Left lung (tissue), 10 donors: Measurements from ENCODE around the gene ELAVL1. TPM values are rescaled to one million over a fixed set of nuclear protein-coding genes. Genes with fewer than 3 reads are reported as not detected.

Source experiments
- ATAC-seq: fragments of 200-7000 bp; cut with Tn5 transposase; one replicate; pipeline ENCODE4 v1.9.1; 2020; ENCODE audit warnings: moderate library complexity
- DNase-seq, 4 donors: peaks; one replicate each; pipeline ENCODE4 v3.0.0-alpha.2; 2013 to 2020
- H3K27ac ChIP-seq, 2 donors: fragments of 200-600 bp; sonication (generic) in 1 of 2; one replicate each; pipeline versions ENCODE4 v1.5.0 to v1.8.0; 2020 to 2021
- H3K27me3 ChIP-seq, 2 donors: fragments of 200-600 bp; sonication (generic) in 1 of 2; one replicate each; pipeline versions ENCODE4 v1.5.0 to v1.8.0; 2020 to 2021
- H3K36me3 ChIP-seq, 2 donors: fragments of 200-600 bp; sonication (generic) in 1 of 2; one replicate each; pipeline versions ENCODE4 v1.5.0 to v1.8.0; 2020 to 2021
- H3K4me1 ChIP-seq, 2 donors: fragments of 200-600 bp; one replicate each; pipeline ENCODE4 v1.8.0; 2021
- H3K4me3 ChIP-seq, 2 donors: fragments of 200-600 bp; sonication (generic) in 1 of 2; one replicate each; pipeline versions ENCODE4 v1.5.0 to v1.8.0; 2020 to 2021; ENCODE audit warnings: mild to moderate bottlenecking in 1 of 2
- H3K9me3 ChIP-seq, 2 donors: fragments of 200-600 bp; sonication (generic) in 1 of 2; one replicate each; pipeline versions ENCODE4 v1.5.0 to v1.8.0; 2020 to 2021
- intact Hi-C, 2 donors: fragments of 100-400 bp; cut with DNase I; formaldehyde crosslinking; loops; one replicate each; pipeline versions ENCODE4 v1.11.2 to v1.14.2; 2022
- polyA plus RNA-seq, 6 donors: library from polyadenylated mRNA; unstranded; fragments of 120-200 nt; gene quantifications; one replicate each; pipeline ENCODE4 v1.2.1, GENCODE V29; 2013; ENCODE audit not compliant: insufficient read length in 6 of 6
- total RNA-seq, 2 donors: library from RNA; stranded (reverse); fragmentation: NEBNext Ultra II Directional; extraction: Animal tissue kit (Norgen Biotek cat#: 25700); gene quantifications; one replicate each; pipeline ENCODE4 v1.2.1, GENCODE V29; 2021
- TF ChIP-seq, protein P1 (sequence below), 2 donors: fragments of 200-600 bp; sonication (generic) in 1 of 2; IDR thresholded peaks; one replicate each; pipeline versions ENCODE4 v1.5.0 to v1.8.0; 2021; ENCODE audit warnings: antibody characterized with exemption in 2 of 2
- donor health status: DM: no; HTN: yes; CAD: no.
- donor health status: DM: no; HTN: no; CAD: no.

Gene ELAVL1
- total and polyA plus RNA-seq, 8 donors: 64.3 to 76.0 (median 71.2) TPM

DNA sequence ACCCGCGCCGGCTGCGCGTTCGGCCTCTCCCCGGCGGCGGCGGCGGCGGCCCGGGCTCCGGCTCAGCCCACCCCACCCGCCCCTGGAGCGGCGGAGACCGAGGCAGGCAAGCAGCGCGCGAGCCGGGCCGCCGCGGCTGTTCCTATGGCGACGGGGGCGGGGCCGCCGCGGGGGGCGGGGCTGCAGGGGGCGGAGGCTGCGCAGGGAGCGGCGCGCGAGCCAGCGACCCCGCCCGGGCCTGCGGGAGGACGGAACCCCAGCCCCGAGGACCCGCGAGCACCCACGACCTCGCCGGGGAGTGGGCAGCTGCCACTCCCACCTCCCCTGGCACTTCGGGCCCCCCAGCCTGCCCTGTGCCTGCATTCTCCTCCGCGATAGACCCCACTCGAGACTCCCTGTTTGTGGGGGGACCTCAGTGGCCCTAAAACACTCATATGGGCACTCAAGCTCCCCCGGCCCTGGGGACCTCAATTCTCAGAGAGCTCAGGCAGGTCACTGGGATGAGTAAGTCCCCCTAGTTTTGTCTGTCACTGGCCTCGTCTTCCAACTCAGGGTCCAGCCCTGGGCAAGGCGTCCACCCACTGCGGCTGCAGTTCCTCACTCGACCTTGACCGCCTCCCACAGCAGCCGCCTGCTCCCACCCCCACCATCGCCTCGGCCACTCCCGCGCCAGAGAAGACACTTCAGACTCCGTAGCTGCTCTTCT lies 79.3 kb downstream of the ELAVL1 start, which contains the start of gene CTXN1:
CTXN1 (minus strand) TSS at position 115 of the 706 bp plus-strand sequence. CDS start 597 bp downstream, outside the sequence.
- DNase-seq: peak in 3 of 4 donors; percentile 64 to 94 (median 64)
- intact Hi-C loops: no loop called here
- peak; percentile 66 for ATAC-seq

DNA sequence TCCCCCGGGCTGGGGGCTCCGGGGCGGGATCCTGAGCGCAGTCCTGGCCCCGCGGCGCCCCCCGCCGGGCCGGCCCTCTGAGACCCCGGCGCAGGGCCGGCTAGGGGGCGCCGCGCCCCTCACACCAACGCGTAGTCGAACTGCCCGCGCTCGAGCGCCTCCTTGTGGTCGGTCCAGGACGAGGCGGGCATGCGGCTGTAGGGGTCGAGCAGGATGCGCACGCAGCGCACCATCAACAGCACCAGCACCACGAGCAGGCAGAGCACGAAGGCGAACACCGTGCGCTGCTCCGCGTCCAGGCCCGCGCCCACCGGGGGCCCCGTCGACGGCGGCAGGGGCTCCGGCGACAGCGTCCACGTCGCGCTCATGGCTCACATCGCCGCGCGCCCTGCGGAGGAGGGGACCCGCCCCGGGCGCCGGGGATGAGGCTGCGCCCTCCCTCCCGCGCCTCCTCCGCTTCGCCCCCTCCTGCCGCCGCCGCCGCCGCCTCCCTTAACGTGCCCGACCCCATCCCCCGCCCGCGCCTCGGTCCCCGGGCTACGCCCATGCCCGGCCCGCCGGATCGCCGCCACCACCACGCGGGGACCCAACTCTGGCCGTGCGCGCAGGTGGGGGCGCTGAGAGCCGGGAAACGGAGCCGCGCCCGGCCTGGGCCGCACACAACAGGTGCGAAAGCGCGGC lies 80.1 kb downstream of the ELAVL1 start:
- Histone ChIP-seq H3K27ac (no peak overlapping the region), H3K27me3 (peaks cover 0 to 15% of the 10 kb centered on the region in 2 donors), H3K9me3 (no peaks in the 10 kb centered on the region), H3K4me3 (peak overlapping the region; percentile 19 to 42), H3K36me3 (peaks cover 0 to 38% of the 10 kb centered on the region in 2 donors), H3K4me1 (peaks cover 13 to 37% of the 10 kb centered on the region in 2 donors)
- TF ChIP-seq, protein P1, sequence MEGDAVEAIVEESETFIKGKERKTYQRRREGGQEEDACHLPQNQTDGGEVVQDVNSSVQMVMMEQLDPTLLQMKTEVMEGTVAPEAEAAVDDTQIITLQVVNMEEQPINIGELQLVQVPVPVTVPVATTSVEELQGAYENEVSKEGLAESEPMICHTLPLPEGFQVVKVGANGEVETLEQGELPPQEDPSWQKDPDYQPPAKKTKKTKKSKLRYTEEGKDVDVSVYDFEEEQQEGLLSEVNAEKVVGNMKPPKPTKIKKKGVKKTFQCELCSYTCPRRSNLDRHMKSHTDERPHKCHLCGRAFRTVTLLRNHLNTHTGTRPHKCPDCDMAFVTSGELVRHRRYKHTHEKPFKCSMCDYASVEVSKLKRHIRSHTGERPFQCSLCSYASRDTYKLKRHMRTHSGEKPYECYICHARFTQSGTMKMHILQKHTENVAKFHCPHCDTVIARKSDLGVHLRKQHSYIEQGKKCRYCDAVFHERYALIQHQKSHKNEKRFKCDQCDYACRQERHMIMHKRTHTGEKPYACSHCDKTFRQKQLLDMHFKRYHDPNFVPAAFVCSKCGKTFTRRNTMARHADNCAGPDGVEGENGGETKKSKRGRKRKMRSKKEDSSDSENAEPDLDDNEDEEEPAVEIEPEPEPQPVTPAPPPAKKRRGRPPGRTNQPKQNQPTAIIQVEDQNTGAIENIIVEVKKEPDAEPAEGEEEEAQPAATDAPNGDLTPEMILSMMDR (IDR thresholded peaks at IDR 0.05): peak; percentile 77 to 83
- DNase-seq: peak in 2 of 4 donors; percentile 83 to 90
- no peak for ATAC-seq
- intact Hi-C loops: no loop called here

More for the DNA sequence above, 79.3 kb downstream of the ELAVL1 start, which contains the start of gene CTXN1:
- Histone ChIP-seq H3K4me3 (peak within 1 kb of the TSS; percentile 22 to 42), H3K27me3 (peaks cover 0 to 15% of the 10 kb centered on the region in 2 donors), H3K4me1 (peaks cover 13 to 34% of the 10 kb centered on the region in 2 donors), H3K27ac (no peak within 1 kb of the TSS), H3K36me3 (peaks cover 0 to 46% of the 10 kb centered on the region in 2 donors), H3K9me3 (no peaks in the 10 kb centered on the region)
- TF ChIP-seq, protein P1 (IDR thresholded peaks at IDR 0.05): no peak

DNA sequence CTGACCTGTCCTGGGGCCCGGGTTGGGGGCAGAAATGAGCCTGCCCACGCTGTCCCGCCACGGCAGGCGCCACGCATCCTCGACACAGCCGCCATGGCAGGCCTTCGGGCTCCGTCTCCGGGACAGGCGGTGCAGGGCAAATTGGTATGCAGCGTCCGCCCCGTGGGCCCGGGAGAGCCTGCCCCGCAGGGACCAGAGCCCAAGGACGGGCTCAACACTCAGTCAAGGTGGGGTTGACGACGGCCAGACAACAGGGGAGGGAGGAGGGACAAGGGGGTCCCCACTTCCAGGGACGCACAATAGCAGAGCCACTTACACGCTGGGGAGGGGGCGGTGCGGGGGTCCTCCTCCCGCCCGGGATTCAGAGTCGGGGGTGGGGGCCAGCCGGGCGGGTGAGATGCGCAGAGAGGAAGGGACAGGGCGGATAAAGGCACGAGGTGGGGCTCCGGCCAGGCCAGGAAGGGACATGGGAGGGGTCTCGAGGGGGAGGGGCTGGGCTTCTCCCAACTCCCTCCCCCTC lies 80.7 kb downstream of the ELAVL1 start:
- Histone ChIP-seq H3K27ac (no peak overlapping the region), H3K36me3 (peaks cover 0 to 32% of the 10 kb centered on the region in 2 donors), H3K9me3 (no peaks in the 10 kb centered on the region), H3K4me3 (peak overlapping the region in 1 of 2 donors; percentile 42), H3K27me3 (peaks cover 0 to 15% of the 10 kb centered on the region in 2 donors), H3K4me1 (peaks cover 16 to 43% of the 10 kb centered on the region in 2 donors)
- TF ChIP-seq, protein P1 (IDR thresholded peaks at IDR 0.05): no peak
- intact Hi-C loops: no loop called here
- DNase-seq (peak in 1 of 4 donors; percentile 77), ATAC-seq (no peak)

DNA sequence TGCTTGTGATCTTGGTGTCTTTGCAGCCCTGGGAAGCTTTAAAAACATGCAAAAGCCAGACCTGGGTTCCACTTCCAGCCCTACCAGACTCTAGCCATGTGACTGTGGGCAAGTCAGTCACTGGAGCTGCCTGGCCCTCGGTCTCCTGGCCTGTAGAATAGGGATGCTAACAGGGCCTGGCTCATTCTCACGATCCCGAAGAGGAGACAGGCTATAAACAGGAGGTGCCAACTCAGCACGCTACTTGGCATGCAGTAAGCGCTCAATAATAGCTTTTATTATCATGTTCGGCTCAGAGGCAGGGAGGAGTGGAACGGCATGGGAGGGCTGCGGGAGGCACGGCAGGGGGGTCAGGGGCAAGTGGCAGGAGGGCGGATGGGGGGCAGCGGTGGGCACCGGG lies 81.2 kb downstream of the ELAVL1 start:
- intact Hi-C loops: no loop called here
- no peak overlapping the region for H3K4me3 ChIP-seq

More for the DNA sequence above, 81.2 kb downstream of the ELAVL1 start:
- TF ChIP-seq, protein P1 (IDR thresholded peaks at IDR 0.05): no peak
- H3K36me3 ChIP-seq: peaks cover 0 to 30% of the 10 kb centered on the region in 2 donors
- ATAC-seq (no peak), DNase-seq (no peak)
- no peaks in the 10 kb centered on the region for H3K9me3 ChIP-seq
- H3K27me3 ChIP-seq: peaks cover 0 to 19% of the 10 kb centered on the region in 2 donors
- no peak overlapping the region for H3K27ac ChIP-seq
- H3K4me1 ChIP-seq: peaks cover 19 to 47% of the 10 kb centered on the region in 2 donors
